Psoas muscle (tissue), 8 donors: ENCODE results near the gene RASA2. TPM values are rescaled to one million over a fixed set of nuclear protein-coding genes. Genes with fewer than 3 reads are reported as not detected.

Experiments
- ATAC-seq, 4 donors: fragments of 200-7000 bp; cut with Tn5 transposase; one replicate each; pipeline ENCODE4 v1.9.1; 2020; ENCODE audit warnings: moderate library complexity in 3 of 4, mild to moderate bottlenecking in 2 of 4
- DNase-seq, 2 donors: peaks; one replicate each; pipeline ENCODE4 v3.0.0-alpha.2; 2020
- H3K27ac ChIP-seq: fragments of 200-600 bp; one replicate; pipeline ENCODE4 v1.8.0; 2022
- H3K27me3 ChIP-seq, 3 donors: fragments of 200-600 bp in 1 of 3; one replicate each; pipeline versions ENCODE4 v1.6.1 to v1.8.0; 2013 to 2022; ENCODE audit warnings: low read length in 2 of 3, mild to moderate bottlenecking in 2 of 3, moderate library complexity in 1 of 3; ENCODE audit not compliant: insufficient read depth in 3 of 3
- H3K36me3 ChIP-seq, 2 donors: fragments of 200-600 bp in 1 of 2; one replicate each; pipeline versions ENCODE4 v1.6.1 to v1.8.0; 2013 to 2022; ENCODE audit warnings: low read depth in 1 of 2, mild to moderate bottlenecking in 1 of 2, moderate library complexity in 1 of 2; ENCODE audit not compliant: insufficient read depth in 1 of 2
- H3K4me1 ChIP-seq: fragments of 200-600 bp; one replicate; pipeline ENCODE4 v1.8.0; 2022
- H3K4me3 ChIP-seq: fragments of 200-600 bp; one replicate; pipeline ENCODE4 v1.8.0; 2022; ENCODE audit warnings: mild to moderate bottlenecking
- H3K9me3 ChIP-seq: fragments of 200-600 bp; one replicate; pipeline ENCODE4 v1.8.0; 2022
- CTCF ChIP-seq: fragments of 200-600 bp; IDR thresholded peaks from one replicate; pipeline ENCODE4 v1.8.0; 2022; ENCODE audit warnings: antibody characterized with exemption
- WGBS, 3 donors: extraction: QIAGEN DNeasy Blood & Tissue Kit; methylation state at CpG; one replicate each; pipeline versions ENCODE4 v1.1.6 to v1.1.7; 2013; 5-methylcytosine and 5-hydroxymethylcytosine counted together
- intact Hi-C, 2 donors: fragments of 100-400 bp; cut with DNase I; formaldehyde crosslinking; loops; one replicate each; pipeline versions ENCODE4 v1.11.0 to v1.14.2; 2022
- polyA plus RNA-seq, 3 donors: library from polyadenylated mRNA; stranded (reverse); fragments of 200-250 nt; gene quantifications; one replicate each; pipeline ENCODE4 v1.2.3, GENCODE V29; 2013
- total RNA-seq, 4 donors: library from RNA; stranded (reverse); fragmentation: NEBNext Ultra II Directional in 2 of 4; extraction: Animal tissue kit (Norgen Biotek cat#: 25700) in 2 of 4; gene quantifications; one replicate each; pipeline versions ENCODE4 v1.2.1 to v1.2.4, GENCODE V29; 2021 to 2023
- donor health status: healthy with polysubstance abuse.
- donor health status: DM: no; HTN: no; CAD: no; lungs with moderate emphysema.
- donor health status: Bipolar disorder and iron deficiency.
- donor health status: healthy.
- donor health status: DM: yes; HTN: yes; CAD: no.
- donor health status: DM: no; HTN: no; CAD: no.
- donor health status: DM: no; HTN: no; CAD: no.
- donor health status: DM: yes; HTN: yes; CAD: no.

RASA2 gene
- total and polyA plus RNA-seq, 7 donors = 1.3 to 4.0 (median 2.3) TPM

DNA sequence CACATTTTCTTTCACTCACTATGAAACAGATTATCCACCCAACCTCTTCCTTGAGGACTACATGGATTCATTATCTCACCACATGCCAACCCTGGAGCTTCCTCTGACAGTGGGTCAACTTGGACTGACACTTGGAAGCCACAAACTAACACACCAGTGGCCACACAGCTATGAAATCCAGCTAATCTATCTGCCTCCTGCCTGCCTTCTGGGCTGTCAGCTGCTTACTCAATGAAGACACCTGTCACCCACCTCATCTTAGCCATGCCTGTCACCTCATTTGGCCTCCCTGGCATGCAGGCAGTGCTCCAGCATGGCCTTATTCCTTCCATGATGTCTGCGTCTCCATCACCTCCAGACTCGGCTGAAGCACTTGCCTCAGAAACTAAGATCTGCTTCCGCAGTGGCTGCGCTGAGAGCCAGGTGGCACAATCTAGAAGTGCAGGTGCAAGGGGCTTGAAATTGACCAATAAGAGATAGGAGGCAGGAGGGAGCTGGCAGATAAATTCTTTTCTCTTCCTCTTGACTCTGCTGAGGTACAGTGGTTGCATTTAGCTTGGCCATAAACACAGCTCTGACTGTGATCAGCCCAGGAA is 146.1 kb downstream of the RASA2 start:
- 52 to 61% (median 61%) methylated on average over 4 of the region's 4 CpGs for WGBS, 3 donors
- DNase-seq (no peak), ATAC-seq (peak in 2 of 4 donors; percentile 61 to 92)
- Histone ChIP-seq H3K4me1 (no peaks in the 10 kb centered on the region), H3K27ac (no peak overlapping the region), H3K36me3 (no peaks in the 10 kb centered on the region), H3K4me3 (no peak overlapping the region), H3K27me3 (no peaks in the 10 kb centered on the region), H3K9me3 (no peaks in the 10 kb centered on the region)
- TF ChIP-seq CTCF = no peak
- intact Hi-C loops = no loop called here

- Histone ChIP-seq H3K27me3 (no peaks in the 10 kb centered on the region), H3K9me3 (peaks cover 5% of the 10 kb centered on the region), H3K4me3 (no peak overlapping the region), H3K36me3 (no peaks in the 10 kb centered on the region), H3K4me1 (no peaks in the 10 kb centered on the region), H3K27ac (no peak overlapping the region)
- WGBS, 3 donors = 73 to 88% (median 76%) methylated on average over 2 of the region's 2 CpGs
- ATAC-seq = no peak
- no peak for TF ChIP-seq CTCF
- no peak for DNase-seq
- intact Hi-C loops = no loop called here
Measured at GRCh38 chr3:141642215-141642614, 155.4 kb downstream of the RASA2 start.

DNA sequence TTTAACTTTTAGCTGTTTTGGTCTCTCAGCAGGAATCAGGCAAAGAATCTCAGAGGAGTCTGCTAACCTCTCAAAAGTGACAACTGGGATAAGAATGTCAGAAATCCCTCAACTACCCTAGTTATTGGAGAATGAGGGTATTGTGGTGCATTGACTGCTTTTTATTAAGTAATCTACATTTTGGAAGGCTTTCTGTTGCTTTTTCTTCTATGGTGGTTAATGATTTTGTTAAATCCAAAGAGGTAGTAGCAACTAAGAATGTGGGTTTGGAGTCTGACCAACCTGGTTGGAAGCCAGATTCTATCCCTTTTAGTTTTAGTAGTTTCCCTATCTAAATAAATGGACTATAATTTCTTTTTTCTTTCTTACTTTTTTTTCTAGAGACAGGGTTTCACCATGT is 156.6 kb downstream of the RASA2 start:
- Histone ChIP-seq H3K4me1 (no peaks in the 10 kb centered on the region), H3K9me3 (peaks cover 5% of the 10 kb centered on the region), H3K27ac (no peak overlapping the region), H3K36me3 (no peaks in the 10 kb centered on the region), H3K27me3 (no peaks in the 10 kb centered on the region), H3K4me3 (no peak overlapping the region)
- no peak for ATAC-seq
- intact Hi-C loops = no loop called here
- no peak for DNase-seq
- no peak for TF ChIP-seq CTCF

DNA sequence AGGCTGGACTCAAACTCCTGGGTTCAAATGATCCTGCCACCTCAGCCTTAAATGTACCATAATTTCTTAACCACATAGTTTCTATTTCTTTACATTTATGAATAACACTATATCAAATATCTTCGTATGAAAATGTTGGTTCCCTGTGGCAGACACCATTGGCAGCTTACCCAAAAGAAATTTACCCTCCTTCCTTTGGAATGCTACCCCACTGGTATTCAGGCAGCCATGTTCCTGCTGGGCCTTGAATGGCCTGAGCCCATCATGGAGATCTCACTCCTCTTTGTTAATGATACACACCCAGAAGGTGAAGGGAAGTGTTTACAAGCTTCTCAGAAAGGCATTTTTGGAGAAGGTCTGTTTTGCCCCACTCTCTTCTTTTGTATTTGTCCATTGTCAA is 157.0 kb downstream of the RASA2 start:
- Histone ChIP-seq H3K4me1 (no peaks in the 10 kb centered on the region), H3K4me3 (no peak overlapping the region), H3K27ac (no peak overlapping the region), H3K36me3 (no peaks in the 10 kb centered on the region), H3K9me3 (peaks cover 5% of the 10 kb centered on the region), H3K27me3 (no peaks in the 10 kb centered on the region)
- no peak for ATAC-seq
- DNase-seq = no peak
- intact Hi-C loops = no loop called here
- WGBS, 3 donors = 54 to 72% (median 57%) methylated on average over 1 of the region's 1 CpG
- no peak for TF ChIP-seq CTCF

DNA sequence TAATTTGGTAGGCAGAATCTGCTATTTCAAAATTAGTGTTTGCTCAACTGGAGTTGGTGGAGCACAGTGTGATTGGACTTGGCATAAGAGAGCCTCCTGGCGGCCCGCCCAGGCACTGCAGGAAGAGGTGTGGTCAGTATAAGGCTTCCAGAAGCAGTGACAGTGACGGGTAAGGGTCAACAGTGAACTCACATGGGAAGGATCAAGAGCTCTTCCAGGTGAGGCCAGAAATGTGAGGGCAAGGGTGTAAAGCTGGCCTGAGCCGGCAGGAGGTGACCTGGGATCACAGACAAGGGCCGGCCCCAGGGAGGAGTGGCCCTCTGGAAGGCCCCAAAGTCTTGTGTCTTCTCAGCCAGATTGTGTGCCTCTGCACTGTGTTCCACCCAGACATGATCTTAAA is 158.1 kb downstream of the RASA2 start:
- DNase-seq (peak; percentile 76 to 82), ATAC-seq (peak in 3 of 4 donors; percentile 52 to 76 (median 58))
- H3K4me3 ChIP-seq = no peak overlapping the region
- H3K36me3 ChIP-seq = no peaks in the 10 kb centered on the region
- peak; percentile 40 for TF ChIP-seq CTCF
- H3K27me3 ChIP-seq = no peaks in the 10 kb centered on the region
- no peaks in the 10 kb centered on the region for H3K4me1 ChIP-seq
- no peak overlapping the region for H3K27ac ChIP-seq
- peaks cover 5% of the 10 kb centered on the region for H3K9me3 ChIP-seq
- intact Hi-C loops = no loop called here
- WGBS, 3 donors = 37 to 42% (median 38%) methylated on average over 5 of the region's 5 CpGs
